ENCODE measurements around the gene TNNT2.

- no peak for TF ChIP-seq CTCF (conservative IDR thresholded peaks at IDR 0.05 in 1 of 2, IDR thresholded peaks at IDR 0.05 in 1 of 2; ENCODE audit: low read depth in 1 of 2, low read length in 2 of 2)
- no peak for TF ChIP-seq EZH2 (IDR thresholded peaks at IDR 0.05; ENCODE audit: low read length, missing control alignments)
Observed at GRCh38 chr1:201360486-201360885, 17.0 kb downstream of the TNNT2 start.

All from fibroblast of lung (primary cell).